HG03469 (cell line): Measurements from ENCODE around the gene DCTN3.

Experiments used
- ATAC-seq: cut with Tn5 transposase; IDR thresholded peaks from one replicate; pipeline ENCODE4 v1.9.1; 2021; ENCODE audit warnings: mild to moderate bottlenecking, moderate library complexity, moderate number of reproducible peaks; ENCODE audit not compliant: unreplicated experiment

The DCTN3 gene

GRCh38 chr9:34591248-34591916 is 28.9 kb downstream of the DCTN3 start:
- ATAC-seq = no peak

GRCh38 chr9:34590381-34591247 is 29.7 kb downstream of the DCTN3 start:
- no peak for ATAC-seq

GRCh38 chr9:34589636-34590380 is 30.5 kb downstream of the DCTN3 start, which contains the start of gene CNTFR:
CNTFR (minus strand) TSS chr9:34589724; CDS start chr9:34568981, 20,743 bp downstream.
- ATAC-seq = no peak

- no peak for ATAC-seq
Measured at GRCh38 chr9:34588671-34589635, 31.3 kb downstream of the DCTN3 start.

GRCh38 chr9:34587271-34587670 is 33.0 kb downstream of the DCTN3 start:
- no peak for ATAC-seq

GRCh38 chr9:34585946-34586669 is 34.2 kb downstream of the DCTN3 start:
- ATAC-seq = no peak

GRCh38 chr9:34584970-34585369 is 35.3 kb downstream of the DCTN3 start:
- no peak for ATAC-seq

- ATAC-seq = no peak
Measured at GRCh38 chr9:34582787-34583186, 37.5 kb downstream of the DCTN3 start.

GRCh38 chr9:34581318-34581717 is 39.0 kb downstream of the DCTN3 start:
- no peak for ATAC-seq

GRCh38 chr9:34580358-34580757 is 39.9 kb downstream of the DCTN3 start:
- no peak for ATAC-seq

GRCh38 chr9:34579808-34580163 is 40.5 kb downstream of the DCTN3 start:
- no peak for ATAC-seq

GRCh38 chr9:34579104-34579807 is 41.0 kb downstream of the DCTN3 start:
- no peak for ATAC-seq

- no peak for ATAC-seq
Measured at GRCh38 chr9:34578241-34579103, 41.8 kb downstream of the DCTN3 start.

- ATAC-seq = no peak
Measured at GRCh38 chr9:34577400-34578240, 42.7 kb downstream of the DCTN3 start.

- ATAC-seq = no peak
Measured at GRCh38 chr9:34576597-34577399, 43.5 kb downstream of the DCTN3 start.

GRCh38 chr9:34575862-34576596 is 44.3 kb downstream of the DCTN3 start:
- ATAC-seq = no peak
